MM.1S (cell line): ENCODE data around the gene FAM114A2.

Source experiments
- DNase-seq: peaks from one replicate; pipeline ENCODE4 v3.0.0-alpha.2; 2015
- H2AFZ ChIP-seq: fragments of 300-600 bp; sonication (generic); 2 replicates; pipeline ENCODE4 v1.6.0; 2016; ENCODE audit warnings: antibody characterized with exemption, low read length
- H3F3A ChIP-seq: fragments of 300-600 bp; sonication (generic); 2 replicates; pipeline ENCODE4 v1.6.1; 2016; ENCODE audit warnings: mild to moderate bottlenecking, antibody characterized with exemption, low read length, moderate library complexity, mixed read lengths; ENCODE audit not compliant: insufficient read depth
- H3K27ac ChIP-seq: fragments of 300-600 bp; sonication (generic); 2 replicates; pipeline ENCODE4 v1.5.1; 2016; ENCODE audit warnings: mild to moderate bottlenecking, low read length
- H3K27me3 ChIP-seq: fragments of 300-600 bp; sonication (generic); replicated peaks from 2 replicates; pipeline ENCODE4 v1.6.0; 2016; ENCODE audit warnings: low read length; ENCODE audit not compliant: insufficient read depth
- H3K36me3 ChIP-seq: fragments of 300-600 bp; sonication (generic); replicated peaks from 2 replicates; pipeline ENCODE4 v1.6.1; 2016; ENCODE audit warnings: mild to moderate bottlenecking, low read length, mixed read lengths; ENCODE audit not compliant: insufficient read depth
- H3K4me1 ChIP-seq: fragments of 300-600 bp; sonication (generic); 2 replicates; pipeline ENCODE4 v1.6.1; 2016; ENCODE audit warnings: low read length, mixed read lengths
- H3K4me2 ChIP-seq: fragments of 300-600 bp; sonication (generic); 2 replicates; pipeline ENCODE4 v1.6.0; 2016; ENCODE audit warnings: low read depth, low read length
- H3K4me3 ChIP-seq: fragments of 300-600 bp; sonication (generic); 2 replicates; pipeline ENCODE4 v1.5.1; 2016; ENCODE audit warnings: low read length, mixed read lengths
- H3K79me2 ChIP-seq: fragments of 300-600 bp; sonication (generic); 2 replicates; pipeline ENCODE4 v1.6.1; 2016; ENCODE audit warnings: mixed run types, low read length, mixed read lengths
- H3K9ac ChIP-seq: fragments of 300-600 bp; sonication (generic); 2 replicates; pipeline ENCODE4 v1.6.1; 2016; ENCODE audit warnings: low read length, mixed read lengths
- H3K9me2 ChIP-seq: fragments of 300-600 bp; sonication (generic); replicated peaks from 2 replicates; pipeline ENCODE4 v1.6.1; 2016; ENCODE audit warnings: mild to moderate bottlenecking, low read length, mixed read lengths; ENCODE audit not compliant: insufficient read depth
- H3K9me3 ChIP-seq: fragments of 300-600 bp; sonication (generic); replicated peaks from 2 replicates; pipeline ENCODE4 v1.6.1; 2016; ENCODE audit warnings: mild to moderate bottlenecking, low read length, mixed read lengths; ENCODE audit not compliant: insufficient read depth
- H4K20me1 ChIP-seq: fragments of 300-600 bp; sonication (generic); 2 replicates; pipeline ENCODE4 v1.6.1; 2016; ENCODE audit warnings: mild to moderate bottlenecking, low read length, moderate library complexity, mixed read lengths; ENCODE audit not compliant: insufficient read depth
- CTCF ChIP-seq: fragments of 300-600 bp; sonication (generic); IDR thresholded peaks from 2 replicates; pipeline ENCODE4 v1.5.1; 2016; ENCODE audit warnings: antibody characterized with exemption, low read length, mixed read lengths
- EZH2 ChIP-seq: fragments of 300-600 bp; sonication (generic); optimal IDR thresholded peaks from 2 replicates; pipeline ENCODE3; 2017; ENCODE audit warnings: low read depth, mild to moderate bottlenecking, antibody characterized with exemption, low read length, mixed read lengths
- EZH2phosphoT487 ChIP-seq: fragments of 300-600 bp; sonication (generic); IDR thresholded peaks from 2 replicates; pipeline ENCODE4 v1.6.1; 2018; ENCODE audit warnings: antibody characterized with exemption, low read length

Gene FAM114A2

GRCh38 chr5:154002093-154002492 is 36.6 kb downstream of the FAM114A2 start:
- Histone ChIP-seq H3F3A (no peaks in the 10 kb centered on the region), H3K27me3 (no peaks in the 10 kb centered on the region), H3K27ac (no peak overlapping the region), H3K36me3 (no peaks in the 10 kb centered on the region), H3K9me3 (no peaks in the 10 kb centered on the region), H3K79me2 (no peaks in the 10 kb centered on the region), H3K9ac (no peak overlapping the region), H2AFZ (no peak overlapping the region), H3K4me1 (no peaks in the 10 kb centered on the region), H3K4me3 (no peak overlapping the region), H3K4me2 (no peak overlapping the region), H3K9me2 (no peaks in the 10 kb centered on the region), H4K20me1 (no peaks in the 10 kb centered on the region)
- TF ChIP-seq EZH2: no peak
- no peak for TF ChIP-seq EZH2phosphoT487
- no peak for TF ChIP-seq CTCF
- no peak for DNase-seq

- no peak for TF ChIP-seq EZH2
- no peak for TF ChIP-seq CTCF
- no peak for TF ChIP-seq EZH2phosphoT487
- H3K27ac ChIP-seq: no peak overlapping the region
- H3K9me2 ChIP-seq: no peaks in the 10 kb centered on the region
- no peak overlapping the region for H2AFZ ChIP-seq
- no peaks in the 10 kb centered on the region for H4K20me1 ChIP-seq
- H3K4me2 ChIP-seq: no peak overlapping the region
- H3K4me3 ChIP-seq: no peak overlapping the region
- no peaks in the 10 kb centered on the region for H3F3A ChIP-seq
- no peak overlapping the region for H3K9ac ChIP-seq
- H3K4me1 ChIP-seq: no peaks in the 10 kb centered on the region
- H3K9me3 ChIP-seq: no peaks in the 10 kb centered on the region
- no peaks in the 10 kb centered on the region for H3K79me2 ChIP-seq
- no peak for DNase-seq
- no peaks in the 10 kb centered on the region for H3K27me3 ChIP-seq
- no peaks in the 10 kb centered on the region for H3K36me3 ChIP-seq
Observed at GRCh38 chr5:154000703-154001102, 38.0 kb downstream of the FAM114A2 start.

- Histone ChIP-seq H3K79me2 (no peaks in the 10 kb centered on the region), H3K4me2 (no peak overlapping the region), H3K27me3 (no peaks in the 10 kb centered on the region), H3K9ac (no peak overlapping the region), H3K9me3 (no peaks in the 10 kb centered on the region), H3K9me2 (no peaks in the 10 kb centered on the region), H3K27ac (no peak overlapping the region), H4K20me1 (no peaks in the 10 kb centered on the region), H3F3A (no peaks in the 10 kb centered on the region), H2AFZ (no peak overlapping the region), H3K4me1 (no peaks in the 10 kb centered on the region), H3K4me3 (no peak overlapping the region), H3K36me3 (no peaks in the 10 kb centered on the region)
- TF ChIP-seq EZH2 (no peak), EZH2phosphoT487 (no peak), CTCF (no peak)
- no peak for DNase-seq
Observed at GRCh38 chr5:153999995-154000394, 38.7 kb downstream of the FAM114A2 start.

GRCh38 chr5:153998768-153999167 is 39.9 kb downstream of the FAM114A2 start:
- no peaks in the 10 kb centered on the region for H3K36me3 ChIP-seq
- no peaks in the 10 kb centered on the region for H3K9me2 ChIP-seq
- no peak overlapping the region for H3K9ac ChIP-seq
- H2AFZ ChIP-seq: no peak overlapping the region
- H3K9me3 ChIP-seq: no peaks in the 10 kb centered on the region
- no peak overlapping the region for H3K4me3 ChIP-seq
- no peak overlapping the region for H3K4me2 ChIP-seq
- H3K4me1 ChIP-seq: no peaks in the 10 kb centered on the region
- H3K27me3 ChIP-seq: no peaks in the 10 kb centered on the region
- no peaks in the 10 kb centered on the region for H3F3A ChIP-seq
- H3K79me2 ChIP-seq: no peaks in the 10 kb centered on the region
- DNase-seq: no peak
- no peak for TF ChIP-seq EZH2
- TF ChIP-seq CTCF: no peak
- no peak for TF ChIP-seq EZH2phosphoT487
- no peaks in the 10 kb centered on the region for H4K20me1 ChIP-seq
- H3K27ac ChIP-seq: no peak overlapping the region
